ENCODE results near the gene ADGRV1. TPM values are rescaled to one million over a fixed set of nuclear protein-coding genes. Genes with fewer than 3 reads are reported as not detected.

Gene ADGRV1
- total RNA-seq, 1 experiment from 2014 or later, result 6.8 TPM

DNA sequence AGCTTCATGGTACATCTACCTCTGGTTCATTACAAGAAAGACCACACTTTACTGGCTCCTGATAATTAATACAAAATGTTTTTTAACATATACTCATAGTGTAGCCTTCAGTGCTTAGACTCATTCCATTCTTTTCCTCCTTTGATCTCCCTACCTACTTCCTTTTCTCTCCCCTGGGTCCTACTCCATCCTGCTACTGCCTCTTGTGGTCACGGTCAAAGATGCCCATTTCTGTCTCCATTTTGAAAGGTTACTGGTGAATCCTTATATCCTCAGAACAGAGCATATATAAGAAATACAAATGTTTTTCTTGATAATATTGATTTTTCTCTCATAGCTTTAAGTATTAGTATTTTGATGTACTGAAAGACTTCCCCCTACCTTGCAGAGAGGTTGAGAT lies 448.7 kb downstream of the ADGRV1 start:
- H3K27me3 ChIP-seq (replicated peaks; ENCODE audit: insufficient read depth, low read depth, low read length, poor library complexity), result no peaks in the 10 kb centered on the region
- H3K36me3 ChIP-seq (ENCODE audit: insufficient read depth, low read length, poor library complexity, severe bottlenecking), result no peaks in the 10 kb centered on the region
- CTCF ChIA-PET, result no interaction called here
- no peaks in the 10 kb centered on the region for H3K4me1 ChIP-seq (ENCODE audit: insufficient read depth, low read length, poor library complexity, severe bottlenecking)
- no TSS peak for BruUV-seq (replicated peaks)
- no peak for DNase-seq (ENCODE audit: low spot score)
- TF ChIP-seq EZH2 (IDR thresholded peaks at IDR 0.05; ENCODE audit: borderline replicate concordance, low read depth, low read length, poor library complexity, severe bottlenecking), result no peak
- TF ChIP-seq, protein P1, sequence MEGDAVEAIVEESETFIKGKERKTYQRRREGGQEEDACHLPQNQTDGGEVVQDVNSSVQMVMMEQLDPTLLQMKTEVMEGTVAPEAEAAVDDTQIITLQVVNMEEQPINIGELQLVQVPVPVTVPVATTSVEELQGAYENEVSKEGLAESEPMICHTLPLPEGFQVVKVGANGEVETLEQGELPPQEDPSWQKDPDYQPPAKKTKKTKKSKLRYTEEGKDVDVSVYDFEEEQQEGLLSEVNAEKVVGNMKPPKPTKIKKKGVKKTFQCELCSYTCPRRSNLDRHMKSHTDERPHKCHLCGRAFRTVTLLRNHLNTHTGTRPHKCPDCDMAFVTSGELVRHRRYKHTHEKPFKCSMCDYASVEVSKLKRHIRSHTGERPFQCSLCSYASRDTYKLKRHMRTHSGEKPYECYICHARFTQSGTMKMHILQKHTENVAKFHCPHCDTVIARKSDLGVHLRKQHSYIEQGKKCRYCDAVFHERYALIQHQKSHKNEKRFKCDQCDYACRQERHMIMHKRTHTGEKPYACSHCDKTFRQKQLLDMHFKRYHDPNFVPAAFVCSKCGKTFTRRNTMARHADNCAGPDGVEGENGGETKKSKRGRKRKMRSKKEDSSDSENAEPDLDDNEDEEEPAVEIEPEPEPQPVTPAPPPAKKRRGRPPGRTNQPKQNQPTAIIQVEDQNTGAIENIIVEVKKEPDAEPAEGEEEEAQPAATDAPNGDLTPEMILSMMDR (conservative IDR thresholded peaks at IDR 0.05; ENCODE audit: low read depth, low read length), result peak; percentile 29; the same call in 1 of the 2 replicates
- POLR2A ChIA-PET (ENCODE audit: low non-redundant PET), result no interaction called here
- no peaks in the 10 kb centered on the region for H3K9me3 ChIP-seq (ENCODE audit: low read depth, low read length, poor library complexity, severe bottlenecking)
- no peak overlapping the region for H3K27ac ChIP-seq (ENCODE audit: low read depth, low read length, poor library complexity, severe bottlenecking)
- H3K4me3 ChIP-seq (ENCODE audit: low read depth, low read length, poor library complexity, severe bottlenecking), result no peak overlapping the region
- intact Hi-C loops (cut with micrococcal nuclease; ENCODE audit: unreplicated experiment), result no loop called here

DNA sequence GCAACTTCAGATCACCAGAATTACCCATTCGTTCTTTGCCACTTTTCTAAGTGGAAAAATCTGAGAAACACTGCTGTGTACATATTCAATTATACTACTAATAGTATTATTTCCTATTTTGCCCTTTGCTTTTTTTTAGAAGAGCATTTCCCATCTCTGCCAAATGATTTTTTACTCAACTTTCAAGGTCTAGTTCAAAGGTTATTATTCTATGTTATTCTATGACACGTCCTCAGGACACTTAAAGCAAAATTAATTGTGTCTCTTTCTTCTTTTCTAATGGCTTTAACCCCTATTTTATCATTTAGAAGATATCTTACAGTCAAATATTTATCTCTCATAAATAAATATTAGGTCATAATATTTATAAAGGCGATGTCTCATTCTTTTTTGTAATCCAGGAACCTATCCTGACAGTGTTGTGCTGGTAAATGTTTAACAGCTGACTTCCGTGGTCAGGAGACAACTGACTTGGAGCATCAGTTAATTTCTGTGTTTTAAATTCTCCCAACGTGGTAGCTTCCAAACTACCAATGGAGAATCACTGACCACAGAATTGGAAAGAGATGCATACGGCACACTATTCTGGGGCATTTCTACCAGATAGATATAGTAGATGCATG lies 449.3 kb downstream of the ADGRV1 start:
- ChIA-PET POLR2A (ENCODE audit: low non-redundant PET) (no interaction called here), CTCF (no interaction called here)
- intact Hi-C loops (cut with micrococcal nuclease; ENCODE audit: unreplicated experiment), result no loop called here
- no peak for TF ChIP-seq EZH2 (IDR thresholded peaks at IDR 0.05; ENCODE audit: borderline replicate concordance, low read depth, low read length, poor library complexity, severe bottlenecking)
- TF ChIP-seq, protein P1 (conservative IDR thresholded peaks at IDR 0.05; ENCODE audit: low read depth, low read length), result no peak
- Histone ChIP-seq H3K27me3 (replicated peaks; ENCODE audit: insufficient read depth, low read depth, low read length, poor library complexity) (no peaks in the 10 kb centered on the region), H3K36me3 (ENCODE audit: insufficient read depth, low read length, poor library complexity, severe bottlenecking) (no peaks in the 10 kb centered on the region), H3K27ac (ENCODE audit: low read depth, low read length, poor library complexity, severe bottlenecking) (no peak overlapping the region), H3K4me1 (ENCODE audit: insufficient read depth, low read length, poor library complexity, severe bottlenecking) (no peaks in the 10 kb centered on the region), H3K4me3 (ENCODE audit: low read depth, low read length, poor library complexity, severe bottlenecking) (no peak overlapping the region), H3K9me3 (ENCODE audit: low read depth, low read length, poor library complexity, severe bottlenecking) (no peaks in the 10 kb centered on the region)
- no peak for DNase-seq (ENCODE audit: low spot score)
- no TSS peak for BruUV-seq (replicated peaks)

DNA sequence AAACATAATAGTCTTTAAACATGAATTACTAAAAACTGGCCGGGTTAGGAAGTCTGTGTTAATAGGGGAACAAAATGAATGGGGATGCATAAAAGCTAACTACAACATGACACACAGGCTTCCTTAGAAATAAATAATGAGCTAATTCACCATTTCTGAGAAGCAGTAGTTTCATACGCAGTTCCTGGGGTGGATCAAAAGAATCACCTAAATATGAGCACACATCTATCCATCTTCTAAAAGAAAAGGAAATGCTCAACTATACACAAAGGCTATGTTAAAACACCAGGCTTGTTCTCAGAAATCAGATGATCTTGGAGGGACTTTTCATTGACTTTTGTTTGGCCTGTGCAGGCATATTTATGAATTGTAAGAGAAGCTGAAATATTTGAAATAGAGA lies 451.5 kb downstream of the ADGRV1 start:
- no peak overlapping the region for H3K27ac ChIP-seq (ENCODE audit: low read depth, low read length, poor library complexity, severe bottlenecking)
- no TSS peak for BruUV-seq (replicated peaks)
- TF ChIP-seq EZH2 (IDR thresholded peaks at IDR 0.05; ENCODE audit: borderline replicate concordance, low read depth, low read length, poor library complexity, severe bottlenecking), result no peak
- TF ChIP-seq, protein P1 (conservative IDR thresholded peaks at IDR 0.05; ENCODE audit: low read depth, low read length), result no peak
- CTCF ChIA-PET, result no interaction called here
- POLR2A ChIA-PET (ENCODE audit: low non-redundant PET), result no interaction called here
- no peak overlapping the region for H3K4me3 ChIP-seq (ENCODE audit: low read depth, low read length, poor library complexity, severe bottlenecking)
- no peaks in the 10 kb centered on the region for H3K27me3 ChIP-seq (replicated peaks; ENCODE audit: insufficient read depth, low read depth, low read length, poor library complexity)
- intact Hi-C loops (cut with micrococcal nuclease; ENCODE audit: unreplicated experiment), result no loop called here
- H3K9me3 ChIP-seq (ENCODE audit: low read depth, low read length, poor library complexity, severe bottlenecking), result peaks cover 4% of the 10 kb centered on the region
- H3K4me1 ChIP-seq (ENCODE audit: insufficient read depth, low read length, poor library complexity, severe bottlenecking), result no peaks in the 10 kb centered on the region
- H3K36me3 ChIP-seq (ENCODE audit: insufficient read depth, low read length, poor library complexity, severe bottlenecking), result no peaks in the 10 kb centered on the region
- DNase-seq (ENCODE audit: low spot score), result no peak

Data from A673 (cell line).